Right lung (tissue), 5 donors: Measurements from ENCODE around the gene SMIM31. TPM values are rescaled to one million over a fixed set of nuclear protein-coding genes. Genes with fewer than 3 reads are reported as not detected.

ENCODE experiments used
- DNase-seq, 2 donors: peaks; one replicate each; pipeline ENCODE4 v3.0.0-alpha.2; 2013
- polyA plus RNA-seq, 5 donors: library from polyadenylated mRNA; unstranded; fragments of 120-200 nt; gene quantifications; one replicate each; pipeline versions ENCODE4 v1.2.1 to v1.2.3, GENCODE V29; 2013; ENCODE audit warnings: inconsistent platforms in 1 of 5, low replicate concordance in 1 of 5; ENCODE audit not compliant: insufficient read length in 5 of 5, insufficient read depth in 1 of 5

SMIM31 gene
- polyA plus RNA-seq, 5 donors = 0.09 to 0.48 (median 0.17) TPM

DNA sequence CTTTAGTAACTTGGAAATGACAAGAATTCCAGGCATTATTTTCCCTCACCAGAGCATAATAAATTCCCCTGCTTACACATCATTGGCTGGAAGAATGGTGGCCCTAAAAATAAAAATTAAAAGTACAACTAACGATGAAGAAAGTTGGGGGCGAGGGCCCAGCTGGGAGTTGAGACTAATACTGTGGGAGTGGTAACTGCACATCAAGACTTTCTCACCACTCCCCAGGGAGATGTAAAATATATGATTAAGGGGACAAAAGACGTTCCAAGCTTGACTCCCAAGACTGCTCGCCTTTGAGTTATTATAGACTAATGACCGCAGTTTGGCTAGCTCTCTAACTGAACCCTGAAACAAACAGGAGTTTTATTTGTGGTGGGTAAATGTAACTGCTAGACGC, 30.0 kb downstream of the SMIM31 start:
- DNase-seq = no peak

DNA sequence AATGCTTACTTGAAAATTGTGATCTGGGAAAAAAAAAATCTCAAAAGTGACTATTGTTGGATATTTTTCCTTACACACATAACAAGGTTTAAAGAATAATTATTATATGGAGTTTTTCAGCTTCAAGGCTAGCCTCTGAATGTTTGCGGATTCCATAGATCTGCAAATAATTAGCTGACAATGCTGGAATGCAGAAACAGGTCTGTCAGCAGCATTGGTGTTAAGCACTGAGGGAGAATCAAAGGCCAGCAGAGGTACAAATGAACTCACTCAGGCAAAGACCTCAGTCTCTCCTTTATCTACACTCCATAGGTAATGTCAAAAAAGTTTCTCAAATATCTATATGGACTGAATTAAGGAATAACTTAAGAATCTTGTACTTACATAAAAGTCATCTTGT, 35.1 kb downstream of the SMIM31 start:
- DNase-seq = no peak

DNA sequence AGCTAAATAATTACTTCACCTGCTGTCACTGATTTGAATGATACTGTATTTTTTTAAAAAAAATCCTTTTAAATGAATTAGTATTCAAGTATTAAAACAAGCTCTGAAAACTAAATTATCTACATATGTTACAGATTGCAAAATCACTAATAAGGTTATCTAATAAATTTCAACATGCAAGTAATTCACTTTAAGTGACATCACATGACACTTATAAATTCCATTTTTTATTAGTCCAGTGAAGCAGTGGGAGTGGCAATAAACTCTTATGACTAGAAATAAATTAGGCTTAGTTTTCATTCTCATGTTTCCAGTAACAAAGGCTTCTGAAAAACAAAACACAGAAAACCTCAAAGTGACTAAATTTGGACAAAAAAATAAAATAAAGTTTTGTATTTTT, 36.3 kb downstream of the SMIM31 start:
- no peak for DNase-seq

DNA sequence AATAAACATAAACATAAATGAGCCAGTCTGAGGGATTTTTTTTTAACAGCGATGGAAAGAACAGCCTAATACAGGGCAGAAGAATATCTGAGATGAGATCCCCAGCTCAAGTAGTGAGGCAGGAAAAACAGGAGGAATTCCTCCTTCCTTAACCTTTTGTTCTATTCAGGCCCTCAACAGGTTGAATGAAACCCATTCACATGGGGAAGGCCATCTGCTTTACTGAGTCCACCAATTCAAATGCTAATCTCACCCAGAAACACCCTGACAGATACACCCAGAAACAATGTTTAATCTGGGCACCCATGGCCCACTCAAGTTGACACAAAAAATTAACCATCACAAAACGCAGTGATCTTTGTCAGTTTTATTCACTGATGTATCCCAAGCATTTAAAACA, 45.5 kb downstream of the SMIM31 start:
- no peak for DNase-seq

- DNase-seq = no peak
Measured at GRCh38 chr4:164800786-164801185, 46.9 kb downstream of the SMIM31 start.

- no peak for DNase-seq
Measured at GRCh38 chr4:164802301-164802901, 48.5 kb downstream of the SMIM31 start.

DNA sequence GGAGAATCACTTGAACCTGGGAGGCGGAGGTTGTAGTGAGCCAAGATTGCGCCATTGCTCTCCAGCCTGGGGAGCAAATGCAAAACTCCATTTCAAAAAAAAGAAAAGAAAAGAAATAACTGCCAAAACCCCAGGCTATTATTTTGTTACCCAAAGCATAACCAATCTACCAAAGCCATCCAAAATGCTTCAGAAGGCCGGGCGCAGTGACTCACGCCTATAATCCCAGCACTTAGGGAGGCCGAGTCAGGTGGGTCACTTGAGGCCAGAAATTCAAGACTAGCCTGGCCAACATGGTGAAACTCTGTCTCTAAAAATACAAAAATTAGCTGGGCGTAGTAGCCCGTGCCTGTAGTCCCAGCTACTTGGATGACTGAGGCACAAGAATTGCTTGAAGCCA, 49.8 kb downstream of the SMIM31 start:
- no peak for DNase-seq

GRCh38 chr4:164807611-164808010, 53.7 kb downstream of the SMIM31 start:
- DNase-seq = no peak

DNA sequence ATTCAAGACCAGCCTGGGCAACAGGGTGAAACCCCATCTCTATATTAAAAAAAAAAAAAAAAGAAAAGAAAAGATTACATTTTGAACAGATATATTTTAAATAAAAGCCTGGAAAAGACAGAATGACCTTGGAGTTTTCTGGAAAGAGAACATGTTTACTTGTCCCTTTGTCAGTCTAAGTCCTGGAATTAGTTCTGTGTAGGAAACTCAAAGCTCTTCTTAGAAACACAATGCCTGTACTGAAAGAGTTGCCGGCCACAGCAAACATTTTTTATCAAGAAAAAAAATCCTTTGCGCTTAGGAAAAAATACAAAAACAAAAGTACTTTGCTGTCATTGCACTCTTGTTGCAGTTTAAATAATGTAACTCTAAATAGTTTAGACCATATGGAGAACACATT, 59.6 kb downstream of the SMIM31 start:
- DNase-seq = no peak

GRCh38 chr4:164815711-164816110, 61.8 kb downstream of the SMIM31 start:
- no peak for DNase-seq

DNA sequence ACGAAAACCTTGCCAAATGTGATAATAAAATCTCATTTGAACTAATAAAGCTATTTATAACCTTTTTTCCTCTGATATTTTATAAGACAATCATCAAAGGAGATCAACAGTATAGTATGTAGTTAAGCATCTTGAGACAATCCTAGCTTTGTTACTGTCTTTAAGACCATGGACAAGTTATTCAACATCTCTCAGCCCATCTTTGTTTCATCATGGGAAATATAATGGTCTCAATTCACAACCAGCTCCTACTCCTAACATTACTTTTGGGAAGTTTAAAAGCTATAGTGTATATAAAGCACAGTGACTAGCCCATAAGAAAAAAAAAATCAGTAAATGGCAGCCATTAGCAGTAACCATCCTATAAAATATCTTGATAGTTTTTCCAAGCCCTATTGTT, 65.4 kb downstream of the SMIM31 start:
- DNase-seq = no peak

- DNase-seq = no peak
Measured at GRCh38 chr4:164821711-164822110, 67.8 kb downstream of the SMIM31 start.

GRCh38 chr4:164824581-164824980, 70.7 kb downstream of the SMIM31 start:
- DNase-seq = no peak

DNA sequence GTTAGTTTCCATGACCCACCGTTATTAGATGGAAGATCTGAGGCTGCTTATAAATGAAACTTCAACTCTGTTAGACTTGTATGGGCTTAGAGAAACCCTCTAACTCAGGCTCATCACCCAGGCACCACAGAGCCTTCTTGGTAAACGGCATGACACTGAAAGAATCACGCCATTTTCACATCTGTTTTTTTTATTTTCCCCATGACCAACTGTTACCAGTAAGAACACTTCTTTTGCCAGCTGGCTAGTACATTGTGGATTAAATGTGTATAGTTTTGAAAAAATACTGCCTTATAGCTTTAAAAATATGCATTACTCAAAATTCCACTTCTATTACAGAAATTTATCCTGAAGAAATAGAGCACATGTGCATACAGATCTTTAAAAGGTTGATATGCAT, 75.0 kb downstream of the SMIM31 start:
- DNase-seq = no peak

DNA sequence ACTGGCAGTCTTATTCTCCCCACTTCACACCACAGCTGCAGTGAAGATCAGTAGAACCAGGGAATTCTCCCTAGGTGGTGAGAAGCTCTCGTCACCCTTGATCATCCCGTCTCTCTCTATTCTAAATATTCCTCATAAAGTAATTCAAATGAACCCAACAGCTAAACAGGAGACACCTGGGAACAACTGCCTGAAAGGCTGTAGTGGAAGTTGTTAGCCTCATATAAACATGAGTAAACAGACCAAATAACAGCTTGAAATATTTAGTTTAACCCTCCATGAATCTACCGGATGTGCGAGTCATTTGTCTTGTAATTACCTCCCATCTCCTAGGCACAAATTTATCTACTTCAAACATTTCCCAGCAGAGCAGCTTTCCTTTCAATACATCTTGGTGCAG, 92.6 kb downstream of the SMIM31 start:
- DNase-seq = no peak

- DNase-seq = no peak
Measured at GRCh38 chr4:164847016-164847415, 93.1 kb downstream of the SMIM31 start.

DNA sequence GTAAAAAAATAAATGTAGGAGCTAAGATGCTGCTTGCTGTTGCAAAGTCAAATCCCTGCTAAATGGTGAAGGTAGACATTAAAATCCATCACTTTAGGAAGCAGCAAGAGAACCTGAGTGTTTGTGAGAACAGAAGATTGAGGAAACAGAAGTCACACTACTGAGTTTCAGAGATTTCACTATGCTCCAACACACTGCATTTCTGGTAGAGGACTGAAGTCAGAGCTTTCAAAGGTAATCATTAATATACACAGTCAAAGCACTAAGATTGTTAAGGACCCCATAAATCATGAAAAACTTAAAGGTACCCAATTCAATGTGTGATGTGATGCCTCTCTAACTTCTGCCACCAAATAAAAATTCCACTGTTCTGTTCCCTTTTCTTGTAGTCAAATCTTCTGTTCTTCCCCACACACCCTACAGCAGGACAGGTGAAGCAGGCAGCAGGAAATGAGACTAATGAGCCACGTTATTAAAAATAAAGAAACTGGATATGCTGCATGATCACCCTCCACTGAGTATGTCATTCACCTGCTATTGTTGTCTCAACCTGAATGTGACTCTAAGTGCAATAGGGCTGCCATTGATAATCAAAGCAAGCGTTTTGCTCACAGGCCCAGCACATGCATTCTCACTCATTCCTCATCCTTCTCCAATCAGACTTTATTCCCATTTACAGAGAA, 94.2 kb downstream of the SMIM31 start:
- no peak for DNase-seq

Other genes with a start within 250 kb of the SMIM31 start
- under 1 TPM; 0.08 to 0.31 (median 0.19) TPM for gene APELA, start 123.0 kb downstream of the SMIM31 start, polyA plus RNA-seq
- gene TRIM61, start 223.5 kb downstream of the SMIM31 start, polyA plus RNA-seq = 1 to 10 TPM; 4.5 to 7.7 (median 5.1) TPM